Endothelial cell (in vitro differentiated cells): ENCODE results near the gene INTS11. TPM values are rescaled to one million over a fixed set of nuclear protein-coding genes. Genes with fewer than 3 reads are reported as not detected.

ENCODE experiments used
- DNase-seq: peaks from one replicate; pipeline ENCODE4 v3.0.0; 2021; ENCODE audit warnings: low spot score
- H3K27ac Mint-ChIP-seq: one replicate; pipeline ENCODE4 v1.8.0; 2021; ENCODE audit warnings: mixed read lengths, inconsistent platforms; ENCODE audit not compliant: unreplicated experiment
- H3K27me3 Mint-ChIP-seq: one replicate; pipeline ENCODE4 v1.8.0; 2021; ENCODE audit warnings: mild to moderate bottlenecking, moderate library complexity, mixed read lengths, inconsistent platforms; ENCODE audit not compliant: unreplicated experiment
- H3K36me3 Mint-ChIP-seq: one replicate; pipeline ENCODE4 v1.8.0; 2021; ENCODE audit warnings: mild to moderate bottlenecking, low read depth, mixed read lengths, inconsistent platforms; ENCODE audit not compliant: unreplicated experiment
- H3K4me1 Mint-ChIP-seq: one replicate; pipeline ENCODE4 v1.8.0; 2021; ENCODE audit warnings: mild to moderate bottlenecking, mixed read lengths, inconsistent platforms; ENCODE audit not compliant: unreplicated experiment
- H3K4me3 Mint-ChIP-seq: one replicate; pipeline ENCODE4 v1.8.0; 2021; ENCODE audit warnings: mild to moderate bottlenecking, mixed read lengths, inconsistent platforms; ENCODE audit not compliant: unreplicated experiment
- H3K9me3 Mint-ChIP-seq: one replicate; pipeline ENCODE4 v1.8.0; 2021; ENCODE audit warnings: mixed read lengths, inconsistent platforms; ENCODE audit not compliant: unreplicated experiment
- total RNA-seq: library from RNA; stranded (reverse); fragmentation: NEBNext Ultra II Directional; extraction: Animal tissue kit (Norgen Biotek cat#: 25700); gene quantifications from one replicate; pipeline ENCODE4 v1.2.1, GENCODE V29; 2021; ENCODE audit not compliant: unreplicated experiment
- TF ChIP-seq, protein P1 (sequence below): fragments of 200-600 bp; sonication (generic); IDR thresholded peaks from one replicate; pipeline ENCODE4 v1.5.0; 2021; ENCODE audit warnings: antibody characterized with exemption; ENCODE audit not compliant: unreplicated experiment

The INTS11 gene
- total RNA-seq, 1 donor from 2014 or later = 104 TPM

DNA sequence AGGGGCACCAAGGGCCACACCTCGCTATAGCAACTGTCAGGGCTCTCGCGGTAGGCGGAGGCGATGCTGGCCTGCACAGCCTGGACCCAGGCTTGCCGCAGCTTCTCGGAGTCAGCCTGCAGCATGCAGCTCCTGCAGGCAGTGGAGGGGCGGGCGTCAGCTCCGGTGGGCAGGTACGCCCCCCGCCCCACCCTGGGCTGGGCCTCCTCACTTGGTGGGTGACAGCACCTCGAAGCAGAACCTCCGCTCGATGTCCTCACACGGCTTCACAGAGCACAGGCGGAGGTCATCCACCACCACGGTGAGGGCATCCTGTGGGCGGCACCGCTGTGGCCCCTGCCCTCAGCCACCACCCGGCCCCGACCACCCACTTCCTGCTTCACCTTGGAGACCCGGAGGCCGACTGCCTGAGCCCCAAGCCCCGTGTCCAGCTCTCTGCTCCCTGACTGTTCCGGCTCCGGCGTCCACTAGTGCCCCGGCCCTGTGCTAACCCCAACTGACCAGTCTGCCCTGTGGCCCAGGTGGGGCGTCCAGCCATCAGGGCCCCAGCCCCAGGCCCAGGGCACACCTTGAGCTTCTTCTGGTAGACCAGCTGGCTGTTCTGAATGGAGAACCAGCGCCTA lies 26.5 kb downstream of the INTS11 start:
- Mint-ChIP-seq H3K27me3 (peaks cover 4% of the 10 kb centered on the region), H3K4me3 (no peak overlapping the region), H3K27ac (no peak overlapping the region), H3K9me3 (no peaks in the 10 kb centered on the region), H3K36me3 (no peaks in the 10 kb centered on the region), H3K4me1 (no peaks in the 10 kb centered on the region)
- TF ChIP-seq, protein P1, sequence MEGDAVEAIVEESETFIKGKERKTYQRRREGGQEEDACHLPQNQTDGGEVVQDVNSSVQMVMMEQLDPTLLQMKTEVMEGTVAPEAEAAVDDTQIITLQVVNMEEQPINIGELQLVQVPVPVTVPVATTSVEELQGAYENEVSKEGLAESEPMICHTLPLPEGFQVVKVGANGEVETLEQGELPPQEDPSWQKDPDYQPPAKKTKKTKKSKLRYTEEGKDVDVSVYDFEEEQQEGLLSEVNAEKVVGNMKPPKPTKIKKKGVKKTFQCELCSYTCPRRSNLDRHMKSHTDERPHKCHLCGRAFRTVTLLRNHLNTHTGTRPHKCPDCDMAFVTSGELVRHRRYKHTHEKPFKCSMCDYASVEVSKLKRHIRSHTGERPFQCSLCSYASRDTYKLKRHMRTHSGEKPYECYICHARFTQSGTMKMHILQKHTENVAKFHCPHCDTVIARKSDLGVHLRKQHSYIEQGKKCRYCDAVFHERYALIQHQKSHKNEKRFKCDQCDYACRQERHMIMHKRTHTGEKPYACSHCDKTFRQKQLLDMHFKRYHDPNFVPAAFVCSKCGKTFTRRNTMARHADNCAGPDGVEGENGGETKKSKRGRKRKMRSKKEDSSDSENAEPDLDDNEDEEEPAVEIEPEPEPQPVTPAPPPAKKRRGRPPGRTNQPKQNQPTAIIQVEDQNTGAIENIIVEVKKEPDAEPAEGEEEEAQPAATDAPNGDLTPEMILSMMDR = no peak
- no peak for DNase-seq

DNA sequence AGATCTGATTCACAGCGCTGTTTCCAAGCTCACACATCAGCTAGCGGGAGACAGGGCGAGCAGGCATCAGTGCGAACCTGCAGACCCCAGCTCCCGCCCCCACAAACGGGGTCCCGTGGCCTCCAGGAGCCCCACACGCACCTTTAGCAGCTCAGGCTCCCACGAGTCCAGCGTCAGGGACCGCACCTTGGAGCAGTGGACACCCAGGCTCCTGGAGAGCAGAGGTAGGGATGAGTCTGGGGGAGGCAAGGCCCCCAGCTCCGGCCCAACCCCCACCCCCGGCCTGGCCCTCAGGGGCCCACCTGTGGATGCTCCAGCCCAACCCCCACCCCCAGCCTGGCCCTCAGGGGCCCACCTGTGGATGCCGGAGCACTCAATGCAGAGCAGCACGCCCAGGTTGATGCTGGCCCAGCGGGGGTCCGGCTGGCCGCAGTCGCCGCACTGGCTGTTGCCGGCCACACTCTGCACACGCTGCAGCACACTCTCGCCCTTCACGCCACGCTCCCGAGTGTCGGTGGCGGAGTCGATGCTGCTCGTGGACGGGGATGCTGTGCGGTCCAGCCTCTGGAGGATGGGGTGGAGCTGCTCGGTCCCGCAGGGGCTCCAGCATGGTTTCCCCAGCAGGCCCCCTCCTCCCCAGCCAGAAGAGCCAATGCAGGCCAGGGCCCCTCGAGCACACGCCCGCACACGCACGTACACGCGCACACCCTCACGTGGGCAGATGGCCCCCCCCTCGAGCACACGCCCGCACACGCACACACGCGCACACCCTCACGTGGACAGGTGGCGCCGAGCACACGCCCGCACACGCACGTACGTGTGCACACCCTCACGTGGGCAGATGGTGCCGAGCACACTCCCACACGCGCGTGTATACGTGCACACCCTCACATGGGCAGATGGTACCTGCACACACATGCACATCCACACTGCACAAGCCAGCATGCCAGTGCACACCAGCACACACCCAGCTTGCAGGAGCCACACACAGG lies 28.1 kb downstream of the INTS11 start:
- TF ChIP-seq, protein P1 = no peak
- Mint-ChIP-seq H3K27ac (no peak overlapping the region), H3K4me1 (no peaks in the 10 kb centered on the region), H3K27me3 (peaks cover 3% of the 10 kb centered on the region), H3K36me3 (no peaks in the 10 kb centered on the region), H3K9me3 (no peaks in the 10 kb centered on the region), H3K4me3 (no peak overlapping the region)
- DNase-seq = no peak

DNA sequence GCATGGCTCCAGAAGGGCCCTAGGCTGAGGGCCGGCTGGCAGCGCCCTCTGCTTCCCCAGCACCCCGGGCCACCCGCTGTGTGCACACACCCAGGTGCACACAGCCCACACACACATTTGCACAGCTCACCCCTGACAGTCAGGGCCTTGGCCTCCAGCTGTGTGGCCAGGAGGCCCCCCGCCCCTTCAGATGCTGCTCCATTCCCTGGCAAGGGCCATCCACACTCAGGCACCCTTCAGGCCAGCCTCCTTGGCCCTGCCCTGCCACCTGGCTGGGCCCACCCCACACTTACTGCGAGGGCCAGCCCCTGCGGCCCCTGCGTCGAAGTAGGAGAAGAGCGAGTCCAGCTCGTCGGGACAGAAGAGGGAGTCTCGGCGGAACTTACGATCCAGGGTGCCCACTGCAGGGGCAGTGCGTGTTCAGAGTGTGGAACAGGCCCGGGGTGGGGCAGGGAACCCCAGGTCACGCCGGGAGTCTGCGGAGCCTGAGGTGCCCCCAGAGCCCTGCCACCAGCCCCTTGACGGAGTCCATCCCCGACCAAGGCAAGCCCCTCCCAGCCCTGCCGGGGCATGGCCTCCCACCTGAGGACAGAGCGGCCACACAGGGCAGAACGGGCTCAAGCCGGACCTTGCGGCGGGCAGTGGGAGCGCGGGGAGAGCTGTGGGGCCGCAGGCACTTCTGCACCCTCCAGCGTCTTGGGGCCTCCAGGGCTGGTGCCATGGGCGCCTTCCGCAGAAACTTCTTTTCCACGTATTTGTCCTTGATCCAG lies 29.1 kb downstream of the INTS11 start:
- no peaks in the 10 kb centered on the region for H3K27me3 Mint-ChIP-seq
- no peaks in the 10 kb centered on the region for H3K4me1 Mint-ChIP-seq
- no peak overlapping the region for H3K27ac Mint-ChIP-seq
- H3K4me3 Mint-ChIP-seq = no peak overlapping the region
- H3K9me3 Mint-ChIP-seq = no peaks in the 10 kb centered on the region
- TF ChIP-seq, protein P1 = no peak
- DNase-seq = no peak
- no peaks in the 10 kb centered on the region for H3K36me3 Mint-ChIP-seq

DNA sequence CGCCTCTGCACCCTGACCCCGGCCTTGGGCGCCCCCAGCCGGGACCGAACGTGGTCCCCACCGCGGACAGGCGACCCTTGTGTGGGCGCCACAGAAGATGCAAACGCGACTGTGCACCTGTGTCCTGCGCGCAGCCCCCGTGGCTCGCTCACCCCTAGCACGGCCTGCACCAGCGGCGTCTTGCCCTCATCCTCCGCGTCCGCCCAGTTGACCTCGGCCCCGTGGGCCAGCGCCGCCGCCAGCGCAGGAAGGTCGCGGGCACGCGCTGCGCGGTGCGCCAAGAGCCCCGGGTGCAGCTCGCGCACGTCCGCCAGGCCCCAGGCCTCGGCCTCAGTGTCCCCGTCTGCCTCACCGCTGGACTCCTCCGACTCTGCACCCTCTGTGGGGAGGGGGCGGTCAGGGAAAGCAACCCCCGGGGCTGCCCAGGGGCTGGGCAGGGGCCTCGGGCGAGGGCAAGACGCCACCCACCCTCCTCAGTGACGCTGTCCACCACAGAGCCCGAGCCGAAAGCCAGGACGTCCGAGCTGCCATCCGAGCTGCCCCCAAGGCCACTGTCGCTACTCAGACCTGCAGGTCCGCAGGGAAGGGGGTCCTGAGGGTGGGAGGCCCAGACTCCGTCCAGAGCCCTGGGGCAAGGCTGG lies 30.1 kb downstream of the INTS11 start:
- TF ChIP-seq, protein P1 = no peak
- no peak for DNase-seq
- H3K36me3 Mint-ChIP-seq = no peaks in the 10 kb centered on the region
- no peaks in the 10 kb centered on the region for H3K9me3 Mint-ChIP-seq
- H3K4me1 Mint-ChIP-seq = no peaks in the 10 kb centered on the region
- peaks cover 4% of the 10 kb centered on the region for H3K27me3 Mint-ChIP-seq
- H3K4me3 Mint-ChIP-seq = no peak overlapping the region
- no peak overlapping the region for H3K27ac Mint-ChIP-seq
